Natural killer cell (primary cell): ENCODE results near the gene PROCA1. TPM values are rescaled to one million over a fixed set of nuclear protein-coding genes. Genes with fewer than 3 reads are reported as not detected.

Experiments
- ATAC-seq, 3 donors: fragments of 150-1000 bp in 2 of 3; fragments of 200-7000 bp in 1 of 3; cut with Tn5 transposase; 1 replicate in 1 of 3; 2 replicates in 2 of 3; pipeline ENCODE4 v1.10.0; 2021; ENCODE audit warnings: mild to moderate bottlenecking in 2 of 3, moderate library complexity in 2 of 3
- DNase-seq, 2 donors: peaks; one replicate each; pipeline versions ENCODE4 v3.0.0 to v3.0.0-alpha.2; 2013 to 2021; ENCODE audit warnings: mixed read lengths in 1 of 2
- H3K27ac ChIP-seq: one replicate; pipeline ENCODE4 v1.5.1; 2013; ENCODE audit warnings: mild to moderate bottlenecking, low read length
- H3K27me3 ChIP-seq: one replicate; pipeline ENCODE4 v1.6.1; 2013; ENCODE audit warnings: low read length; ENCODE audit not compliant: control insufficient read depth, insufficient read depth
- H3K36me3 ChIP-seq: one replicate; pipeline ENCODE4 v1.6.1; 2013; ENCODE audit warnings: low read length; ENCODE audit not compliant: control insufficient read depth, insufficient read depth
- H3K4me1 ChIP-seq: one replicate; pipeline ENCODE4 v1.6.1; 2013; ENCODE audit warnings: low read length; ENCODE audit not compliant: control insufficient read depth, insufficient read depth
- H3K4me3 ChIP-seq: one replicate; pipeline ENCODE4 v1.5.1; 2013; ENCODE audit warnings: low read length
- H3K9me3 ChIP-seq: one replicate; pipeline ENCODE4 v1.6.1; 2013; ENCODE audit warnings: low read length; ENCODE audit not compliant: control insufficient read depth, insufficient read depth
- H3K27ac Mint-ChIP-seq, 2 donors: one replicate each; pipeline ENCODE4 v1.8.0; 2022; ENCODE audit warnings: mild to moderate bottlenecking in 2 of 2, mixed read lengths in 2 of 2, moderate library complexity in 1 of 2
- H3K27me3 Mint-ChIP-seq, 2 donors: one replicate each; pipeline ENCODE4 v1.8.0; 2022; ENCODE audit warnings: low read depth in 2 of 2, mixed read lengths in 2 of 2
- H3K36me3 Mint-ChIP-seq: one replicate; pipeline ENCODE4 v1.8.0; 2022; ENCODE audit warnings: mixed read lengths
- H3K4me1 Mint-ChIP-seq, 2 donors: one replicate each; pipeline ENCODE4 v1.8.0; 2022; ENCODE audit warnings: mixed read lengths in 2 of 2
- H3K4me3 Mint-ChIP-seq: one replicate; pipeline ENCODE4 v1.8.0; 2022; ENCODE audit warnings: mild to moderate bottlenecking, moderate library complexity, mixed read lengths
- H3K9me3 Mint-ChIP-seq, 2 donors: one replicate each; pipeline ENCODE4 v1.8.0; 2022; ENCODE audit warnings: mixed read lengths in 2 of 2
- WGBS: methylation state at CpG from one replicate; pipeline ENCODE4 v1.1.7; 2013; ENCODE audit warnings: missing lambda C conversion rate; ENCODE audit not compliant: insufficient coverage; 5-methylcytosine and 5-hydroxymethylcytosine counted together
- intact Hi-C: fragments of 100-400 bp; cut with micrococcal nuclease; formaldehyde crosslinking; loops from one replicate; pipeline ENCODE4 v1.14.2; 2022
- total RNA-seq, 4 donors: library from RNA; stranded (reverse); fragments of 120-200 nt in 1 of 4; gene quantifications; one replicate each; pipeline versions ENCODE4 v1.2.3 to v1.2.4, GENCODE V29; 2013 to 2022
- TF ChIP-seq, protein P1 (sequence below): fragments of 200-600 bp; IDR thresholded peaks from one replicate; pipeline ENCODE4 v1.8.0; 2022; ENCODE audit warnings: antibody characterized with exemption

PROCA1 gene
- total RNA-seq, 3 donors from 2014 or later (not counting 1 experiment from before 2014, with no cell fraction given) = 2.3 to 5.8 (median 3.6) TPM

- Mint-ChIP-seq H3K27ac (no peak overlapping the region), H3K27me3 (peaks cover 15 to 28% of the 10 kb centered on the region in 2 donors), H3K4me3 (no peak overlapping the region), H3K9me3 (no peaks in the 10 kb centered on the region), H3K4me1 (peaks cover 29 to 42% of the 10 kb centered on the region in 2 donors), H3K36me3 (no peaks in the 10 kb centered on the region)
- TF ChIP-seq, protein P1, sequence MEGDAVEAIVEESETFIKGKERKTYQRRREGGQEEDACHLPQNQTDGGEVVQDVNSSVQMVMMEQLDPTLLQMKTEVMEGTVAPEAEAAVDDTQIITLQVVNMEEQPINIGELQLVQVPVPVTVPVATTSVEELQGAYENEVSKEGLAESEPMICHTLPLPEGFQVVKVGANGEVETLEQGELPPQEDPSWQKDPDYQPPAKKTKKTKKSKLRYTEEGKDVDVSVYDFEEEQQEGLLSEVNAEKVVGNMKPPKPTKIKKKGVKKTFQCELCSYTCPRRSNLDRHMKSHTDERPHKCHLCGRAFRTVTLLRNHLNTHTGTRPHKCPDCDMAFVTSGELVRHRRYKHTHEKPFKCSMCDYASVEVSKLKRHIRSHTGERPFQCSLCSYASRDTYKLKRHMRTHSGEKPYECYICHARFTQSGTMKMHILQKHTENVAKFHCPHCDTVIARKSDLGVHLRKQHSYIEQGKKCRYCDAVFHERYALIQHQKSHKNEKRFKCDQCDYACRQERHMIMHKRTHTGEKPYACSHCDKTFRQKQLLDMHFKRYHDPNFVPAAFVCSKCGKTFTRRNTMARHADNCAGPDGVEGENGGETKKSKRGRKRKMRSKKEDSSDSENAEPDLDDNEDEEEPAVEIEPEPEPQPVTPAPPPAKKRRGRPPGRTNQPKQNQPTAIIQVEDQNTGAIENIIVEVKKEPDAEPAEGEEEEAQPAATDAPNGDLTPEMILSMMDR = no peak
- Histone ChIP-seq H3K4me3 (no peak overlapping the region), H3K36me3 (no peaks in the 10 kb centered on the region), H3K27ac (no peak overlapping the region), H3K9me3 (no peaks in the 10 kb centered on the region), H3K27me3 (peaks cover 14% of the 10 kb centered on the region), H3K4me1 (peaks cover 42% of the 10 kb centered on the region)
- WGBS = 57% methylated on average over 1 of the region's 2 CpGs
- no peak for DNase-seq
- ATAC-seq = no peak
- intact Hi-C loops = loop anchor here (5.0 to 10.0 kb wide), 3 partner anchors 37 to 380 kb away; partner anchors contain the start of genes IFT20, SDF2, SUPT6H and TNFAIP1
Observed at GRCh38 chr17:28715217-28715616, 3.5 kb upstream of the PROCA1 start.

GRCh38 chr17:28714281-28714680, 2.6 kb upstream of the PROCA1 start:
- Mint-ChIP-seq H3K36me3 (no peaks in the 10 kb centered on the region), H3K27ac (no peak overlapping the region), H3K27me3 (peaks cover 15 to 27% of the 10 kb centered on the region in 2 donors), H3K9me3 (no peaks in the 10 kb centered on the region), H3K4me1 (peaks cover 20 to 33% of the 10 kb centered on the region in 2 donors), H3K4me3 (no peak overlapping the region)
- Histone ChIP-seq H3K4me3 (no peak overlapping the region), H3K4me1 (peaks cover 39% of the 10 kb centered on the region), H3K27ac (no peak overlapping the region), H3K27me3 (peaks cover 14% of the 10 kb centered on the region), H3K36me3 (no peaks in the 10 kb centered on the region), H3K9me3 (no peaks in the 10 kb centered on the region)
- intact Hi-C loops = loop anchor here (10.0 kb wide), 1 partner anchor 379 kb away; the partner anchor contains the start of genes IFT20 and TNFAIP1
- 87% methylated on average over 3 of the region's 3 CpGs for WGBS
- no peak for DNase-seq
- ATAC-seq = no peak
- TF ChIP-seq, protein P1 = no peak

DNA sequence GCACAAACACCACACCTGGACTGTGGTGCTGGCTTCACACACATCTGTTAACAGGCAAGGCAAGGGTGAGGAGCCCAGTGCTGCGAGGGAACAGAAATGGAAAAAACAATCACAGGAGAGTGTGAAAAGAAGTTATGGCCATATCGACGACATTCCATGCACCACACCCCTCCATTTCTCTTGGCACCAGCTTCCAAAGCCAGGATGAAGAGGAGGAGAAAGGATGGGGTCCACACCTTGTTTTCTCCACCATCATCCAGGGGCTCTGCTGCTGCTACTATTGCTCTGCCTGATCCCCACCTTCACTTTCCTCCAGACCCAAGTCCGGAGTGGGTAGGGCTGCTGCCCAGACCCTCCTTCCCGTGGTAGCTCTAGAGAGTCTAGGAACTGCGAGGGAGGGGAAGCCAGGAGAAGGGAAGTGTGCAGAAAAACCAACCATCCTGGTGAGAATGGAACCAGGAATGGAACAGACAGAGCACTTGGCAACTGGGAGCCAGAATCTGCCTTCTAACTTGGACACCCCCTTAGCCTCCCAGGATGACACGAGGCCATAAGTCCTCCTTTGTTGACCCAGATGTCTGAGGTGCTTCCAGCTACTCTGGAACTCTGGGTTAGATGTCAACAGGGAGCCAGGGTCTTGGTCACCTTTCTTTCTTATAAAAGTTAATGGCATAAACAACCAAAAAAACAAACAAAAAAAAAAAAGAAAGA, 1.2 kb upstream of the PROCA1 start:
- DNase-seq = no peak
- Mint-ChIP-seq H3K27ac (peak overlapping the region; percentile 80 to 88), H3K4me1 (peaks cover 18 to 22% of the 10 kb centered on the region in 2 donors), H3K9me3 (no peaks in the 10 kb centered on the region), H3K27me3 (peaks cover 15 to 18% of the 10 kb centered on the region in 2 donors), H3K4me3 (peak overlapping the region; percentile 93), H3K36me3 (no peaks in the 10 kb centered on the region)
- 97% methylated on average over 4 of the region's 7 CpGs for WGBS
- Histone ChIP-seq H3K27me3 (peaks cover 14% of the 10 kb centered on the region), H3K4me3 (no peak overlapping the region), H3K36me3 (no peaks in the 10 kb centered on the region), H3K4me1 (peaks cover 30% of the 10 kb centered on the region), H3K27ac (no peak overlapping the region), H3K9me3 (no peaks in the 10 kb centered on the region)
- TF ChIP-seq, protein P1 = no peak
- intact Hi-C loops = loop anchor here (10.0 kb wide), 1 partner anchor 378 kb away; the partner anchor contains the start of genes IFT20 and TNFAIP1
- ATAC-seq = no peak
